SK-N-MC (cell line): ENCODE measurements around the gene RCOR1.

ENCODE experiments used
- EZH2 ChIP-seq: fragments of 200-600 bp; sonication (generic); IDR thresholded peaks from one replicate; pipeline ENCODE4 v1.6.1; 2017; ENCODE audit warnings: antibody characterized with exemption
- FOXP2 ChIP-seq: optimal IDR thresholded peaks from 2 replicates; pipeline ENCODE3; 2011; ENCODE audit warnings: mild to moderate bottlenecking, moderate library complexity; ENCODE audit not compliant: insufficient read depth; ENCODE audit errors: extremely low read length, control extremely low read depth
- POLR2AphosphoS5 ChIP-seq: IDR thresholded peaks from 2 replicates; pipeline ENCODE4 v1.6.1; 2012; ENCODE audit warnings: mild to moderate bottlenecking, low read depth, low read length, borderline replicate concordance

DNA sequence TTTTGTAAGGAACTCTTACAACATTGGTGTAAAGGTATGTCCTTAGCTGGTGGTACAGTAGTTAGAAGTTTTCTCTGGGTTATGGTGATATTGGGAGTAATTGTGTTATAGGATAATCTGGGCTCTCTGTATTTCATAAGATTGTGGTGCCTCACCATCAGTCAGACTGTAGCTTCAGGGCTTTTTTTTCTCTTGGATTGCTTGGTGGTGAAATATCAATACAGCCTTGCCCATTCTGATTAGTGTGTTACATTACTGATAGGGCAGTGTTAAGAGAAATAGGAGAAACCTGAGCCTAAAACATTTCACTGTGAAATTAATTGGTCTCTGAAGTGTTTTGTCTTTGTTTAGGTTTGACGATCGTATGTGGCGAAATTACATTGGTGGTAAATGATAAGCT lies 71.0 kb downstream of the RCOR1 start:
- no peak for TF ChIP-seq POLR2AphosphoS5
- no peak for TF ChIP-seq EZH2
- TF ChIP-seq FOXP2 = no peak
